Stomach (tissue), 9 donors: ENCODE measurements around the gene PRR16. TPM values are rescaled to one million over a fixed set of nuclear protein-coding genes. Genes with fewer than 3 reads are reported as not detected.

Source experiments
- DNase-seq, 2 donors: peaks; one replicate each; pipeline versions ENCODE4 v3.0.0 to v3.0.0-alpha.2; 2013 to 2019
- H3K27ac ChIP-seq, 5 donors: fragments of 200-600 bp in 4 of 5; sonication (generic) in 4 of 5; one replicate each; pipeline ENCODE4 v1.5.1; 2013 to 2019; ENCODE audit warnings: mild to moderate bottlenecking in 1 of 5, moderate library complexity in 1 of 5
- H3K27me3 ChIP-seq, 3 donors: fragments of 200-600 bp; sonication (generic); one replicate each; pipeline ENCODE4 v1.5.1; 2017 to 2019; ENCODE audit warnings: mixed run types in 1 of 3
- H3K36me3 ChIP-seq, 4 donors: fragments of 200-600 bp; sonication (generic); 1 replicate in 3 of 4; 2 replicates in 1 of 4; pipeline ENCODE4 v1.5.1; 2016 to 2019
- H3K4me1 ChIP-seq, 4 donors: fragments of 200-600 bp; sonication (generic); one replicate each; pipeline ENCODE4 v1.5.1; 2016 to 2019
- H3K4me3 ChIP-seq, 4 donors: fragments of 200-600 bp; sonication (generic) in 3 of 4; one replicate each; pipeline ENCODE4 v1.5.1; 2016 to 2019; ENCODE audit warnings: mild to moderate bottlenecking in 1 of 4
- H3K9me3 ChIP-seq, 4 donors: fragments of 200-600 bp; sonication (generic); one replicate each; pipeline ENCODE4 v1.5.1; 2016 to 2019
- EP300 ChIP-seq: sonication (generic); formaldehyde crosslinking; IDR thresholded peaks from one replicate; pipeline ENCODE4 v1.6.1; 2017; ENCODE audit warnings: antibody characterized with exemption
- POLR2A ChIP-seq, 4 donors: fragments of 450-650 bp; IDR thresholded peaks; one replicate each; pipeline ENCODE4 v1.6.1; 2016; ENCODE audit warnings: antibody characterized with exemption in 4 of 4, control low read depth in 2 of 4, mild to moderate bottlenecking in 1 of 4, moderate library complexity in 1 of 4
- POLR2AphosphoS5 ChIP-seq, 3 donors: sonication (generic); formaldehyde crosslinking; IDR thresholded peaks; one replicate each; pipeline ENCODE4 v1.6.1; 2016; ENCODE audit warnings: antibody characterized with exemption in 3 of 3
- WGBS, 5 donors: extraction: QIAGEN DNeasy Blood & Tissue Kit in 3 of 5; methylation state at CpG; one replicate each; pipeline versions ENCODE4 v1.1.5 to v1.1.7; 2013 to 2018; 5-methylcytosine and 5-hydroxymethylcytosine counted together
- intact Hi-C: fragments of 100-400 bp; cut with DNase I; formaldehyde crosslinking; loops from one replicate; pipeline ENCODE4 v1.15.1; 2023; ENCODE audit warnings: low total_unique reads
- polyA plus RNA-seq, 3 donors: library from polyadenylated mRNA; stranded (reverse); fragments of 200-250 nt; gene quantifications; one replicate each; pipeline ENCODE4 v1.2.3, GENCODE V29; 2013
- total RNA-seq, 5 donors: library from RNA; depleted of rRNA; stranded (reverse); fragments of >200 nt; gene quantifications; one replicate each; pipeline versions ENCODE4 v1.1.0 to v1.2.3, GENCODE V29; 2014 to 2016
- TF ChIP-seq, protein P1 (sequence below), 7 experiments: fragments of 450-650 bp in 4 of 7; fragments of 200-600 bp in 3 of 7; sonication (generic) in 3 of 7; IDR thresholded peaks; one replicate each; pipeline ENCODE4 v1.5.1; 2016 to 2019; ENCODE audit warnings: antibody characterized with exemption in 7 of 7, control low read depth in 2 of 7, mild to moderate bottlenecking in 1 of 7
- donor health status: healthy with polysubstance abuse.
- donor health status: Bipolar disorder and iron deficiency.
- donor health status: healthy.

The PRR16 gene
- total and polyA plus RNA-seq, 8 donors, result 1.3 to 40.8 (median 8.1) TPM

DNA sequence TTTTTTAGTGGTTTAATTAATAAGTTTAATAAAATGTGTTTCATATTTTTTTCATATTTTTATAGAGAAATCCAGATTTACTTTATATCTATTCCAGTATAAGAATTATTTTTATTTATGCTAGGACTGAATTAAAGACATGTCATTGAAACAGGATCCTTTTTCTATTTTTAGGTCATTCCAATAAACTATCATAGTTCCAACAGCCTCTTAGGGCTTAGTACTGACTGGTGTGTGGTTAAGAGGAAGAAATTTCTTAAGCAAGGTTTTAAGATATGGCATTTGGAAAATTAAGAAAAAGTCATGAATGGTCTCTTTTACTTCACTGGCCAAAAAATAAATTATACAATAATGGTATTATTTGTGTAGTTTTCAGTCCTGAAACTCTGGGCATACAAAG lies 31.2 kb upstream of the PRR16 start:
- Histone ChIP-seq H3K27ac (no peak overlapping the region), H3K4me3 (no peak overlapping the region), H3K27me3 (no peaks in the 10 kb centered on the region), H3K9me3 (peaks cover 0 to 27% (median 5%) of the 10 kb centered on the region in 4 donors), H3K36me3 (no peaks in the 10 kb centered on the region), H3K4me1 (no peaks in the 10 kb centered on the region)
- DNase-seq, result no peak
- TF ChIP-seq, protein P1, sequence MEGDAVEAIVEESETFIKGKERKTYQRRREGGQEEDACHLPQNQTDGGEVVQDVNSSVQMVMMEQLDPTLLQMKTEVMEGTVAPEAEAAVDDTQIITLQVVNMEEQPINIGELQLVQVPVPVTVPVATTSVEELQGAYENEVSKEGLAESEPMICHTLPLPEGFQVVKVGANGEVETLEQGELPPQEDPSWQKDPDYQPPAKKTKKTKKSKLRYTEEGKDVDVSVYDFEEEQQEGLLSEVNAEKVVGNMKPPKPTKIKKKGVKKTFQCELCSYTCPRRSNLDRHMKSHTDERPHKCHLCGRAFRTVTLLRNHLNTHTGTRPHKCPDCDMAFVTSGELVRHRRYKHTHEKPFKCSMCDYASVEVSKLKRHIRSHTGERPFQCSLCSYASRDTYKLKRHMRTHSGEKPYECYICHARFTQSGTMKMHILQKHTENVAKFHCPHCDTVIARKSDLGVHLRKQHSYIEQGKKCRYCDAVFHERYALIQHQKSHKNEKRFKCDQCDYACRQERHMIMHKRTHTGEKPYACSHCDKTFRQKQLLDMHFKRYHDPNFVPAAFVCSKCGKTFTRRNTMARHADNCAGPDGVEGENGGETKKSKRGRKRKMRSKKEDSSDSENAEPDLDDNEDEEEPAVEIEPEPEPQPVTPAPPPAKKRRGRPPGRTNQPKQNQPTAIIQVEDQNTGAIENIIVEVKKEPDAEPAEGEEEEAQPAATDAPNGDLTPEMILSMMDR (IDR thresholded peaks at IDR 0.05), result no peak
- TF ChIP-seq POLR2AphosphoS5 (IDR thresholded peaks at IDR 0.05) (no peak), EP300 (no peak), POLR2A (IDR thresholded peaks at IDR 0.05) (no peak)
- intact Hi-C loops, result no loop called here

DNA sequence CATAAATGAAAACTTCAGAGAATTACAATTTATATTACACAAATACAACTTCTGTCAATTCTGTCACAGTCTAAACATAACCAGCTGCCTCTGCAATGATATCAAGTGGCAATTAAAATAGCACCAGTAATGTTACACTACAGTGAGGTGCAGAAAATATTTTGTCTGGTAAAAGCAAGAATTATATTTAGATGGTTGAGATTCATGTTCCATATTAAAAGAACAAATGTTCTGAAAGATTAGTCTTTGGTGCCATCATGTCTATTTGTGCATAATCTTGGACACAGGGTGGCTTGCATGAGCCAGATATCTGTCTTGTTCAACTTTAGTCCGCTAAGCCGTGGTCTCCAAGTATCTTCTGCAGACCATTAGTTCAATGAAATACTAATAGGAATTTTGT lies 29.0 kb upstream of the PRR16 start:
- TF ChIP-seq, protein P1 (IDR thresholded peaks at IDR 0.05), result no peak
- TF ChIP-seq EP300 (no peak), POLR2A (IDR thresholded peaks at IDR 0.05) (no peak), POLR2AphosphoS5 (IDR thresholded peaks at IDR 0.05) (no peak)
- intact Hi-C loops, result no loop called here
- Histone ChIP-seq H3K27ac (no peak overlapping the region), H3K9me3 (peaks cover 0 to 18% (median 5%) of the 10 kb centered on the region in 4 donors), H3K36me3 (no peaks in the 10 kb centered on the region), H3K27me3 (no peaks in the 10 kb centered on the region), H3K4me3 (no peak overlapping the region), H3K4me1 (no peaks in the 10 kb centered on the region)
- 71 to 92% (median 87%) methylated on average over 2 of the region's 2 CpGs for WGBS, 5 donors
- DNase-seq, result no peak

DNA sequence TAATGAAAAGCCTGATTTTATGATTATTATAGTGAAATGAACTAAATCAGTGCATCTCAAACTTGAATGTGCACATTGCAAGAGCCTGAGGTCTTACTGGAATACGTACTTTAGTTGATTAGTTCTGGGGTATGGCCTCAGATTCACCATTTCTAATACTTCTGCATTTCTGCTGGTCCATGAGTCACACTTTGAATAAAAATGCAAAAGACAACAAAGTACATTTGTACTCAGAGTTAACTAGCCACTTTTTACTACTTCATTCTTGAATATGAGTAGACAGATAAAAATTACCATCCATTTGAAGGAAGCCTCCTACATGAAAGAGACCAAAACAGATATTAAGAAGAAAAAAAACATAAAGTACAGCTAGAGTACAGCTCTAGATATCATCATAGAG lies 27.1 kb upstream of the PRR16 start:
- Histone ChIP-seq H3K27me3 (no peaks in the 10 kb centered on the region), H3K4me1 (no peaks in the 10 kb centered on the region), H3K36me3 (no peaks in the 10 kb centered on the region), H3K9me3 (peaks cover 0 to 4% (median 2%) of the 10 kb centered on the region in 4 donors), H3K4me3 (no peak overlapping the region), H3K27ac (no peak overlapping the region)
- 70 to 87% (median 73%) methylated on average over 1 of the region's 1 CpG for WGBS, 5 donors
- intact Hi-C loops, result no loop called here
- no peak for TF ChIP-seq POLR2AphosphoS5 (IDR thresholded peaks at IDR 0.05)
- TF ChIP-seq POLR2A (IDR thresholded peaks at IDR 0.05), result no peak
- TF ChIP-seq EP300, result no peak
- TF ChIP-seq, protein P1 (IDR thresholded peaks at IDR 0.05), result no peak
- no peak for DNase-seq

DNA sequence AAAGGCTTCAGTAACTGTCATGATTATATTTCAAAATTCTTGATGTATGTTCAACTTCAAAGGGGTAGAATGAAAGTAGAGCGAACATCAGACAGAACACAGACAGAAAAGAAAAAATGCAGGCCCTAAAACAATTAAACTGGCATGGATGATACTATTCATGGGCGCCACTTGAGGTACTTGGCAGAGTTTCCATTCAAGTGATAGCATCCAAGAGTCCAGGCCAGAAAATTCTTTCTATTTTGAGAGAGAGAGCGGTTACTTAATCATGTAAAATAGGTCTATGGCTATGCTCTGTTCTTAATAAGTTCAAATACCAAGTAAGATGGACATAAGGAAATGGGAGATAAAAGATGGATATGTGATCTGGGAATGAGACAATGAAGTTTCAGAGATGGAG lies 21.4 kb upstream of the PRR16 start:
- H3K36me3 ChIP-seq, result no peaks in the 10 kb centered on the region
- no peaks in the 10 kb centered on the region for H3K27me3 ChIP-seq
- DNase-seq, result no peak
- no peaks in the 10 kb centered on the region for H3K9me3 ChIP-seq
- H3K4me1 ChIP-seq, result peaks cover 0 to 12% (median 0%) of the 10 kb centered on the region in 4 donors
- no peak overlapping the region for H3K4me3 ChIP-seq
- no peak overlapping the region for H3K27ac ChIP-seq
- TF ChIP-seq POLR2A (IDR thresholded peaks at IDR 0.05), result no peak
- intact Hi-C loops, result no loop called here
- 76 to 90% (median 82%) methylated on average over 3 of the region's 3 CpGs for WGBS, 5 donors

DNA sequence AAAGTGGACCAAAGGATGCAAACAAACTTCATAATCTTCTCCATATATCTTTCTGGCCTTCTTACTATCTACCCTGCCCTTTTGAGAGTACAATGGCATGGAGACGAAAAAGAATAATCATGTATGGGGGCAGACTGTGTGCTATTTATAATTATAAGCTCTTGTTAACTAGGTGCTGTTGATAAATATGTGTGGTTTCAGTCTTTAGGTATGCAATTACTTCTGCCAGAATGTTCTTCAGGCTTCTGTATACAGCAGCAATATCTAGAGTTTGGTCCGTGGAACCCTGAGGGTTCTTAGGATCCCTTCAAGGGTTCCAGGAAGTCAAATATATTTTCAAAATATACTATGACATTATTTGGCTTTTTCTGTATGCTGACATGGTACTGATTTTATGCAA lies 20.5 kb upstream of the PRR16 start:
- H3K27ac ChIP-seq, result no peak overlapping the region
- no peak for TF ChIP-seq POLR2AphosphoS5 (IDR thresholded peaks at IDR 0.05)
- no peak for TF ChIP-seq EP300
- TF ChIP-seq, protein P1 (IDR thresholded peaks at IDR 0.05), result no peak
- TF ChIP-seq POLR2A (IDR thresholded peaks at IDR 0.05), result no peak
- H3K27me3 ChIP-seq, result no peaks in the 10 kb centered on the region
- WGBS, 5 donors, result 54 to 79% (median 69%) methylated on average over 2 of the region's 2 CpGs
- no peaks in the 10 kb centered on the region for H3K36me3 ChIP-seq
- no peak for DNase-seq
- no peaks in the 10 kb centered on the region for H3K9me3 ChIP-seq
- intact Hi-C loops, result no loop called here
- peaks cover 0 to 12% (median 0%) of the 10 kb centered on the region in 4 donors for H3K4me1 ChIP-seq
- no peak overlapping the region for H3K4me3 ChIP-seq
